Mammary microvascular endothelial cell (primary cell): ENCODE data around the gene HIGD1A. TPM values are rescaled to one million over a fixed set of nuclear protein-coding genes. Genes with fewer than 3 reads are reported as not detected.

Source experiments
- total RNA-seq: library from RNA; depleted of rRNA; stranded (reverse); fragments of >200 nt; gene quantifications from 2 replicates; pipeline ENCODE4 v1.2.3, GENCODE V29; 2015

HIGD1A gene
- 121 and 136 TPM in 2 replicates for total RNA-seq

GRCh38 chr3:42804106-42804830, at the start of gene HIGD1A:
HIGD1A (minus strand) TSS chr3:42804490; CDS start chr3:42794253, 10,237 bp downstream.

GRCh38 chr3:42809202-42809601, 4.9 kb upstream of the HIGD1A start, which contains the start of gene ACKR2:
ACKR2 (plus strand) TSS chr3:42809445; CDS start chr3:42864503, 55,058 bp downstream.

DNA sequence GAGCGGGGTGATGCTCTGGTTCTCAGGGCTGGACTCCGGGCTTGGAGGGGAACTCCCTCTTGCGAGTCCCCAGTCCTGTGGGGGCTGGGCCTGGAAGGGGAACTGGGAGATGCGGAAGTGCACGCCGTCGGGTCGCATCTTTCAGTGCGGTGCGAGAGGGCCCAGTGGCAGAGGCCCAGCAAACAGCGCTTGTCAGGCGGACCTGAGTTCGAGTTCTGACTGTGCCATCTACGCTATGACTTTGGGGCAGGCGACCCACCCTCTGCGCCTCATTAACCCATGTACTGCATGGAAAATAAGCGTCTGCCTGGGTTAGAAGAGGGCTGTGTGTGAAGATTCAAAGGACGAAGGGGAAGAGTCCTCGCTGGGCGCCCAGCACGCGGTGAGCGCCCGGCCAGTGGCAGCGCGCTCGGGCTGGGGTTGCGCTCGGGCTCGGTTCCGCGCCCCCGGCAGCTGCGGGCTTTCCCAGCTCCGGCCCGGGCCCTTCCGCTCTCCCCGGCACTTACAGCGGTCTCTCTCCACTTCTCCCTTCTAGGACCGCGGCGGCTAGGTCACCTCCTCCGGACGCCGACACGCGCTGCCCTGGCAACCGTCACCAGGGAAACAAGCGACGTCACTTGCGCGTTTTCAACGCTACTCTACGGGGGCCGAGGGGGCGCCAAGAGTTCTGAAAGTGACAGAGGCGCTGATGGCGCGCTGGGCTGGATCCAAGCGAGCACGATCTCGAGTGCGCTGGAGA, 31.5 kb downstream of the HIGD1A start, which contains the start of gene CCDC13:
CCDC13 (minus strand) TSS at position 584 of the 739 bp plus-strand sequence. CDS start 14,908 bp downstream, outside the sequence.

Other genes with a start within 250 kb of the HIGD1A start
- gene SEC22C, start 222.5 kb downstream of the HIGD1A start, total RNA-seq, result 85.4 and 110 TPM in 2 replicates
- gene SS18L2, start 213.6 kb downstream of the HIGD1A start, total RNA-seq, result 26.3 and 34.5 TPM in 2 replicates
- gene NKTR, start 203.8 kb downstream of the HIGD1A start, total RNA-seq, result 15.4 and 18.5 TPM in 2 replicates
- 11.6 and 11.7 TPM in 2 replicates for gene ZBTB47, start 150.8 kb downstream of the HIGD1A start, total RNA-seq
- gene KLHL40, start 119.0 kb downstream of the HIGD1A start, total RNA-seq, result not detected in 2 replicates
- gene HHATL, start 101.7 kb downstream of the HIGD1A start, total RNA-seq, result not detected in 2 replicates
- gene CCDC13, start 31.2 kb downstream of the HIGD1A start, total RNA-seq, result not detected in 2 replicates
- 0.59 and 0.67 TPM in 2 replicates for gene ACKR2, start 5.0 kb upstream of the HIGD1A start, total RNA-seq
- not detected in 2 replicates for gene CYP8B1, start 71.4 kb upstream of the HIGD1A start, total RNA-seq
- gene ZNF662, start 101.7 kb upstream of the HIGD1A start, total RNA-seq, result 1.00 and 1.1 TPM in 2 replicates
- gene GASK1A, start 174.8 kb upstream of the HIGD1A start, total RNA-seq, result not detected in 2 replicates